K562 (cell line): ENCODE data around the gene TMEM225B. TPM values are rescaled to one million over a fixed set of nuclear protein-coding genes. Genes with fewer than 3 reads are reported as not detected.

Source experiments
- ATF1 ChIP-seq, 2 experiments: fragments of 450-650 bp in 1 of 2; IDR thresholded peaks; 2 replicates each; pipeline ENCODE4 v1.6.1; 2016; ENCODE audit warnings: missing compliant biosample characterization in 1 of 2, missing genetic modification characterization in 1 of 2
- CC2D1A ChIP-seq: fragments of 450-650 bp; IDR thresholded peaks from 2 replicates; pipeline ENCODE4 v1.6.1; 2017; ENCODE audit warnings: mild to moderate bottlenecking
- ELF4 ChIP-seq: fragments of 450-650 bp; formaldehyde crosslinking; IDR thresholded peaks from 2 replicates; pipeline ENCODE4 v1.4.0; 2022; ENCODE audit warnings: missing genetic modification characterization
- ESRRA ChIP-seq: fragments of 450-650 bp; IDR thresholded peaks from 2 replicates; pipeline ENCODE4 v1.6.1; 2014; ENCODE audit warnings: low read depth, mild to moderate bottlenecking, moderate library complexity, borderline replicate concordance
- FIP1L1 ChIP-seq: fragments of 200-400 bp; formaldehyde crosslinking; IDR thresholded peaks from 2 replicates; pipeline ENCODE4 v1.6.1; 2018; ENCODE audit warnings: mild to moderate bottlenecking, low read depth, low read length; ENCODE audit not compliant: poor library complexity, severe bottlenecking
- FOXJ3 ChIP-seq: sonication (generic); formaldehyde crosslinking; IDR thresholded peaks from 2 replicates; pipeline ENCODE4 v1.4.0; 2020; ENCODE audit warnings: mild to moderate bottlenecking, missing genetic modification reagents
- GATAD2B ChIP-seq: fragments of 450-650 bp; IDR thresholded peaks from 2 replicates; pipeline ENCODE4 v1.6.1; 2017; ENCODE audit warnings: mild to moderate bottlenecking, borderline replicate concordance
- MED1 ChIP-seq: sonication (generic); formaldehyde crosslinking; IDR thresholded peaks from 2 replicates; pipeline ENCODE4 v1.8.1; 2023; ENCODE audit warnings: missing genetic modification reagents, borderline replicate concordance
- NBN ChIP-seq: fragments of 450-650 bp; IDR thresholded peaks from 2 replicates; pipeline ENCODE4 v1.6.1; 2016; ENCODE audit warnings: low read depth, mild to moderate bottlenecking
- NFXL1 ChIP-seq: fragments of 450-650 bp; formaldehyde crosslinking; IDR thresholded peaks from 2 replicates; pipeline ENCODE4 v1.4.0; 2021; ENCODE audit warnings: mild to moderate bottlenecking
- PHF21A ChIP-seq: fragments of 450-650 bp; IDR thresholded peaks from 2 replicates; pipeline ENCODE4 v1.6.1; 2017; ENCODE audit warnings: low read depth, borderline replicate concordance
- PTBP1 ChIP-seq: fragments of 200-400 bp; formaldehyde crosslinking; IDR thresholded peaks from 2 replicates; pipeline ENCODE4 v1.6.1; 2017; ENCODE audit warnings: low read depth, low read length
- RBBP5 ChIP-seq: fragments of 200-600 bp; sonication (generic); IDR thresholded peaks from 2 replicates; pipeline ENCODE4 v1.6.1; 2012; ENCODE audit warnings: borderline replicate concordance, mild to moderate bottlenecking, low read length, control low read depth, inconsistent platforms; ENCODE audit not compliant: insufficient read depth, poor library complexity, severe bottlenecking
- SIN3A ChIP-seq, 2 experiments: fragments of 150-350 bp in 1 of 2; IDR thresholded peaks; 2 replicates each; pipeline ENCODE4 v1.6.1; 2011 to 2016; ENCODE audit warnings: borderline replicate concordance in 2 of 2, low read depth in 2 of 2, low read length in 2 of 2, mild to moderate bottlenecking in 2 of 2, moderate library complexity in 2 of 2; ENCODE audit not compliant: control insufficient read depth in 1 of 2
- SMARCC2 ChIP-seq: fragments of 450-650 bp; IDR thresholded peaks from 2 replicates; pipeline ENCODE4 v1.6.1; 2017; ENCODE audit warnings: antibody characterized with exemption, moderate library complexity, mild to moderate bottlenecking, low read depth
- SUPT5H ChIP-seq: fragments of 450-650 bp; IDR thresholded peaks from 2 replicates; pipeline ENCODE4 v1.6.1; 2016
- WHSC1 ChIP-seq: IDR thresholded peaks from one replicate; pipeline ENCODE4 v1.6.1; 2012; ENCODE audit warnings: low read length, control low read depth, inconsistent platforms
- ZNF174 ChIP-seq: fragments of 250-450 bp; sonication (Bioruptor Pico); IDR thresholded peaks from 2 replicates; pipeline ENCODE4 v1.4.0; 2020; ENCODE audit warnings: mild to moderate bottlenecking
- ZNF23 ChIP-seq: fragments of 250-450 bp; sonication (Bioruptor Pico); IDR thresholded peaks from 2 replicates; pipeline ENCODE4 v1.4.0; 2020; ENCODE audit warnings: mild to moderate bottlenecking
- ZNF232 ChIP-seq: sonication (generic); formaldehyde crosslinking; IDR thresholded peaks from 2 replicates; pipeline ENCODE4 v1.8.0; 2022; ENCODE audit warnings: mild to moderate bottlenecking, missing genetic modification reagents
- polyA plus RNA-seq, 8 experiments: library from polyadenylated mRNA; depleted of rRNA in 4 of 8; stranded (reverse) in 5 of 8; unstranded in 3 of 8; fragments of >200 nt; fragmentation: Nextera tagmentation in 2 of 8; fragmentation: Illumina TruSeq in 1 of 8; extraction: Ambion mirVana in 2 of 8; extraction: Trizol in 1 of 8; gene quantifications; 2 replicates each; pipeline versions ENCODE4 v1.2.1 to v1.2.3, GENCODE V29; 2011 to 2014; ENCODE audit warnings: inconsistent platforms in 1 of 8, missing spikeins in 1 of 8
- total RNA-seq, 7 experiments: library from RNA; depleted of rRNA in 6 of 7; stranded (reverse); fragments of >200 nt in 6 of 7; fragmentation: Illumina TruSeq in 2 of 7; extraction: Trizol in 2 of 7; gene quantifications; 2 replicates each; pipeline versions ENCODE4 v1.2.1 to v1.2.3, GENCODE V29; 2011 to 2021; ENCODE audit warnings: low replicate concordance in 1 of 7
- TF ChIP-seq, protein P1 (sequence below): fragments of 150-350 bp; conservative IDR thresholded peaks from 2 replicates; pipeline ENCODE4 v1.6.1; 2014; ENCODE audit warnings: low read length
- TF ChIP-seq, protein P2 (sequence below): sonication (generic); formaldehyde crosslinking; IDR thresholded peaks from 2 replicates; pipeline ENCODE4 v1.8.0; 2022; ENCODE audit warnings: mild to moderate bottlenecking, low read depth, missing genetic modification reagents
- TF ChIP-seq, protein P3 (sequence below): sonication (generic); formaldehyde crosslinking; IDR thresholded peaks from 2 replicates; pipeline ENCODE4 v1.8.0; 2022; ENCODE audit warnings: missing genetic modification reagents, mild to moderate bottlenecking, borderline replicate concordance

The TMEM225B gene
- total and polyA plus RNA-seq, 9 of the 15 experiments (the other 6 are each of a cell fraction or from before 2014, with no cell fraction given) = 0.08 to 0.73 (median 0.56) TPM

DNA sequence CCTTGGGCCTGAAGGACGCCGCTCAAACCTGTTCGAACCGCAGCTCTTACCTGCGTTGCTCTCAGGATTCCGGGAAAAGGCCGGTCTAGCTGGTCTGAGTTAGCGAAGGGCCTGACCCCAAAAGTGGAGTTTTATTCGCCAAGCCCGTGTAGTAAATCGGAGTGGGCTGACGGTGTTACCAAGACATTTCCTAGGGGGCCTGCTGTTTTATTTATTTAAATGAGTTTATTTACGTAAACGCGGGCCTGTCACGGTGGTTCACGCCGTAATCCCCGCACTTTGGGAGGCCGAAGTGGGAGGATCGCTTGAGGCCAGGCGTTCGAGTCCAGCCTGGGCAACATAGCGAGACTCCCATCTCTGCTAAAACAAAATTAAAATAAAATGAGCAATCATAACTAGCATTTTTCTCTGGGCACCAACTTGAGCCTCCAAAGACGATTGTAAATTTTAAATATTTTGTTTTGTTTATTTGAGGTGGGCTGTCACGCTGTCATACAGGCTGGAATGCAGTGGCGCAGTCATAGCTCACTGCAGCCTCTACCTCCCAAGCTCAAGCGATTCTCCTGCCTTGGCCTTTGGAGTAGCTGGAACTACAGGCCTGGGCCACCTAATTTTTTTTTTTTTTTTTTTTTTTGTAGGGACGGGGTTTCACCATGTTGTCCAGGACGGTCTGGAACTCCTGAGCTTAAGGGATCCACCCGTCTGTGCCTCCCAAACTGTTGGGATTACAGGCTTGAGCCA, 38.7 kb upstream of the TMEM225B start (continued):
- TF ChIP-seq ESRRA (0 out of 2 replicates have a peak, but pooled peaks have one; percentile 0), RBBP5 (peak; percentile 47), CC2D1A (no peak), MED1 (CRISPR knock-in tag) (no peak), SMARCC2 (no peak), WHSC1 (no peak), ATF1 (CRISPR knock-in tag; IDR thresholded peaks at IDR 0.05) (no peak), ATF1 (tag; IDR thresholded peaks at IDR 0.05) (no peak), ZNF232 (CRISPR knock-in tag) (no peak; the same call in 1 of the 2 replicates), ZNF23 (no peak), GATAD2B (no peak), NFXL1 (CRISPR knock-in tag) (no peak), PTBP1 (0 out of 2 replicates have a peak, but pooled peaks have one; percentile 54), NBN (no peak), ZNF174 (CRISPR knock-in tag) (no peak), PHF21A (no peak), SUPT5H (no peak), FOXJ3 (no peak), ELF4 (CRISPR knock-in tag) (no peak), SIN3A (IDR thresholded peaks at IDR 0.05; ENCODE audit: borderline replicate concordance in 2 of 2, control insufficient read depth in 1 of 2, low read depth in 2 of 2, low read length in 2 of 2) (0 out of 4 replicates have a peak, but pooled peaks of 1 of the 2 experiments have one; percentile 31), FIP1L1 (no peak)
- TF ChIP-seq, protein P1, sequence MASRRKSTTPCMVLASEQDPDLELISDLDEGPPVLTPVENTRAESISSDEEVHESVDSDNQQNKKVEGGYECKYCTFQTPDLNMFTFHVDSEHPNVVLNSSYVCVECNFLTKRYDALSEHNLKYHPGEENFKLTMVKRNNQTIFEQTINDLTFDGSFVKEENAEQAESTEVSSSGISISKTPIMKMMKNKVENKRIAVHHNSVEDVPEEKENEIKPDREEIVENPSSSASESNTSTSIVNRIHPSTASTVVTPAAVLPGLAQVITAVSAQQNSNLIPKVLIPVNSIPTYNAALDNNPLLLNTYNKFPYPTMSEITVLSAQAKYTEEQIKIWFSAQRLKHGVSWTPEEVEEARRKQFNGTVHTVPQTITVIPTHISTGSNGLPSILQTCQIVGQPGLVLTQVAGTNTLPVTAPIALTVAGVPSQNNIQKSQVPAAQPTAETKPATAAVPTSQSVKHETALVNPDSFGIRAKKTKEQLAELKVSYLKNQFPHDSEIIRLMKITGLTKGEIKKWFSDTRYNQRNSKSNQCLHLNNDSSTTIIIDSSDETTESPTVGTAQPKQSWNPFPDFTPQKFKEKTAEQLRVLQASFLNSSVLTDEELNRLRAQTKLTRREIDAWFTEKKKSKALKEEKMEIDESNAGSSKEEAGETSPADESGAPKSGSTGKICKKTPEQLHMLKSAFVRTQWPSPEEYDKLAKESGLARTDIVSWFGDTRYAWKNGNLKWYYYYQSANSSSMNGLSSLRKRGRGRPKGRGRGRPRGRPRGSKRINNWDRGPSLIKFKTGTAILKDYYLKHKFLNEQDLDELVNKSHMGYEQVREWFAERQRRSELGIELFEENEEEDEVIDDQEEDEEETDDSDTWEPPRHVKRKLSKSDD = no peak
- TF ChIP-seq, protein P2, sequence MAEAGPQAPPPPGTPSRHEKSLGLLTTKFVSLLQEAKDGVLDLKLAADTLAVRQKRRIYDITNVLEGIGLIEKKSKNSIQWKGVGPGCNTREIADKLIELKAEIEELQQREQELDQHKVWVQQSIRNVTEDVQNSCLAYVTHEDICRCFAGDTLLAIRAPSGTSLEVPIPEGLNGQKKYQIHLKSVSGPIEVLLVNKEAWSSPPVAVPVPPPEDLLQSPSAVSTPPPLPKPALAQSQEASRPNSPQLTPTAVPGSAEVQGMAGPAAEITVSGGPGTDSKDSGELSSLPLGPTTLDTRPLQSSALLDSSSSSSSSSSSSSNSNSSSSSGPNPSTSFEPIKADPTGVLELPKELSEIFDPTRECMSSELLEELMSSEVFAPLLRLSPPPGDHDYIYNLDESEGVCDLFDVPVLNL (CRISPR knock-in tag) = no peak
- TF ChIP-seq, protein P3, sequence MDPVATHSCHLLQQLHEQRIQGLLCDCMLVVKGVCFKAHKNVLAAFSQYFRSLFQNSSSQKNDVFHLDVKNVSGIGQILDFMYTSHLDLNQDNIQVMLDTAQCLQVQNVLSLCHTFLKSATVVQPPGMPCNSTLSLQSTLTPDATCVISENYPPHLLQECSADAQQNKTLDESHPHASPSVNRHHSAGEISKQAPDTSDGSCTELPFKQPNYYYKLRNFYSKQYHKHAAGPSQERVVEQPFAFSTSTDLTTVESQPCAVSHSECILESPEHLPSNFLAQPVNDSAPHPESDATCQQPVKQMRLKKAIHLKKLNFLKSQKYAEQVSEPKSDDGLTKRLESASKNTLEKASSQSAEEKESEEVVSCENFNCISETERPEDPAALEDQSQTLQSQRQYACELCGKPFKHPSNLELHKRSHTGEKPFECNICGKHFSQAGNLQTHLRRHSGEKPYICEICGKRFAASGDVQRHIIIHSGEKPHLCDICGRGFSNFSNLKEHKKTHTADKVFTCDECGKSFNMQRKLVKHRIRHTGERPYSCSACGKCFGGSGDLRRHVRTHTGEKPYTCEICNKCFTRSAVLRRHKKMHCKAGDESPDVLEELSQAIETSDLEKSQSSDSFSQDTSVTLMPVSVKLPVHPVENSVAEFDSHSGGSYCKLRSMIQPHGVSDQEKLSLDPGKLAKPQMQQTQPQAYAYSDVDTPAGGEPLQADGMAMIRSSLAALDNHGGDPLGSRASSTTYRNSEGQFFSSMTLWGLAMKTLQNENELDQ (CRISPR knock-in tag) = no peak
